H7 (cell line): ENCODE measurements around the gene CRYBA4. TPM values are rescaled to one million over a fixed set of nuclear protein-coding genes. Genes with fewer than 3 reads are reported as not detected.
A peak's percentile ranks its signal among the peaks of the same experiment; 100 is the strongest.

Source experiments
- DNase-seq: peaks from one replicate; pipeline ENCODE4 v3.0.0; 2012
- H3K27me3 ChIP-seq: 2 replicates; pipeline ENCODE4 v1.6.0; 2011; ENCODE audit warnings: mild to moderate bottlenecking, low read length; ENCODE audit not compliant: control insufficient read depth, insufficient read depth
- H3K36me3 ChIP-seq: replicated peaks from 2 replicates; pipeline ENCODE4 v1.5.1; 2011; ENCODE audit warnings: low read length; ENCODE audit not compliant: control insufficient read depth, insufficient read depth
- H3K4me3 ChIP-seq: 2 replicates; pipeline ENCODE4 v1.5.1; 2011; ENCODE audit warnings: low read depth, mild to moderate bottlenecking, control low read depth, low read length, moderate library complexity; ENCODE audit not compliant: insufficient read depth
- total RNA-seq: library from RNA; depleted of rRNA; stranded (reverse); fragments of >200 nt; shearing (Covaris generic); gene quantifications from 2 replicates; pipeline ENCODE4 v1.2.3, GENCODE V29; 2014

Gene CRYBA4
- total RNA-seq, 1 experiment from 2014 or later: not detected

DNA sequence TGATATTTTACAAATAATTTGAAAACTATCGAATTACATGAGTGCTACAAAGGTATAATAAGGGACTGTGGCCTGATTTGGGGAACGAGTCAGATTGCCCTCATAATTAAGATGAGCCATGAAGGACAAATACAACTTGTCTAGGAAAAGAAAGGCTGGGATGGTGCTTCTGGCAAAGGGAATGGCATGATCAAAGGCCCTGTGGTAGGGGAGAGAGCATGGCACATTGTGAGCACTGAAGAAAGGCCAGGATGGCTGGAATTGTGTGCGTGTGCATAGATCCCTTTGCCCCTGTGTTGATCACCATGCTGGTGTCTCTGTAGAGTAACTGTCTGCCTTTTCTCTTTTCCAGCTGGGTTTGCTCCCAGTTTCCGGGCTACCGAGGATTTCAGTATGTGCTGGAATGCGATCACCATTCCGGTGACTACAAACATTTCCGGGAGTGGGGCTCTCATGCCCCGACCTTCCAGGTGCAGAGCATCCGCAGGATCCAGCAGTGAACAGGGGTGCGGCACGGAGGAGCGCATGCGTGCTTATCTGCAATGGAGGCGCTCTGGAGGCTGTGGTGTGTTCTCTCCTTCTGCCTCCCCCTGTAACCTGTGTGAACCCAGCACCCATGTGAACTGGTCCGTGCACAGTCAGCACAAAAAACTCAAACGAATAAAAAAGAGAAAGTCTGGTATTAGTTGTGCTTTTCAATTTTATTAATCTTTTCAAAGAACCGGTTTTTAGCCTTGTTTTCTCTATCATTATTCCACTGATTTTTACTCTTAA lies 8.4 kb downstream of the CRYBA4 start:
- H3K36me3 ChIP-seq: no peaks in the 10 kb centered on the region
- H3K27me3 ChIP-seq: no peaks in the 10 kb centered on the region
- DNase-seq: peak; percentile 13
- no peak overlapping the region for H3K4me3 ChIP-seq

DNA sequence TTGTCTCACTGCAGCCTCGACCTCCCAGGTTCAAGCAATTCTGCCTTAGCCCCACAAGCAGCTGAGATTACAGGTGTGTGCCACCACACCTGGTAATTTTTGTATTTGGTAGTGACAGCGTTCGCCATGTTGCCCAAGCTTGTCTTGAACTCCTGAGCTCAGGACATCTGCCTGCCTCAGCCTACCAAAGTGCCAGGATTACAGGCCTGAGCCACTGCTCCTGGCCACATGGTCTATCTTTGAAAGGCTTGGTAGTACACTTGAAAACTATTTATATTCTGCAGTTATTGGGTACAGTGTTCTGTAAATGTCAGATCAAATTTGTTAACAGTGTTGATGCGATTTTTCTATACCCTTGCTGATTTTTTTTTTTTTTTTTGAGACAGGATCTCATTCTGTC lies 9.5 kb downstream of the CRYBA4 start:
- Histone ChIP-seq H3K4me3 (no peak overlapping the region), H3K27me3 (no peaks in the 10 kb centered on the region), H3K36me3 (no peaks in the 10 kb centered on the region)
- DNase-seq: no peak

DNA sequence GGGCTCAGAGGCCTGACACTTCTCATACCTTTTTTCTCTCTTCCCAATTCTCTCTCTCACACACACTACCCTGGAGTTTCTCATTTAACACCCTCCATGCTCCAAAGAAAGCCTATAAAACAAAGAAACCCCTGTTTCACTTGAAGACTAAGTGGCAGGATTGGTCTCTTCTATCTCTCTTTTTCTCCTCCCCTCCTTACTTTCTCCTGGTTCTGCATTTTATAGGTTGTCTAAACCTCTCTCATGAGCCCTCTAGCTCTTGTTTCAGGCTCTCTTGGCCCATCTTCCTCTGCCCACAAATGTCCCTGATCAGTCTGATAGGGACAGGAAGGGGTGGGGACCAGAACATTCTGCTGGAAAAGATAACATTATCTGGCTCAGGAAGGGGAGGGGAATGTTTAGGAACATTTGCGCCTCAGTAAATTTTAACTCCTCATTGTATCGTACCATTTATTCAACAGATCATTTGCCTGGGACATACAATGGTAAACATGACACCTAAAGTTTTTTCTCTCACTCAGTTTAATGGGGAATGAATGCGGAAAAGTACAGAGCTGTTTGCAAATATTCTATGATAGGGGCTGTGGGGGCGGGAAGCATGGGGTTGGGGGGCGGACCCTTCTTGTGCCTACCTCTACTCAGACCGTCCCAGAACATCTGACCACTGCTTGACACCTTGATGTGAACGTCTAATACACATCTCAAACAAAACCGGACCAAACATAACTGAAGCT lies 10.8 kb downstream of the CRYBA4 start:
- Histone ChIP-seq H3K36me3 (no peaks in the 10 kb centered on the region), H3K27me3 (no peaks in the 10 kb centered on the region)
- DNase-seq: no peak

DNA sequence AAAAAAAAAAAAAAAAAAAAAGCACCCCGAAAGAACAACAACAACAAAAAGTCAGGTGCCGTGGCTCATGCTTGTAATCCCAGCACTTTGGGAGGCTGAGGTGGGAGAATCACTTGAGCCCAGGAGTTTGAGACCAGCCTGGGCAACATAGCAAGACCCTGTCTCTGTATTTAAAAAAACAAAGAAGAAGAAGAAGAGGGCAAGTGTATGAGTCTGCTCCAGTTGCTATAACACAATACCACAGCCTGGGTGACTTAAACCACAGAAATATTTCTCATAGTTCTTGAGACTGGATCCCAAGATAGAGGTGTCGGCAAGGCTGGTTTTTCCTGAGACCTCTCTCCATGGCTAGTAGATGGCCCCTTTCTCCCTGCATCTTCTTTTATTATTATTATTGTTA lies 12.4 kb downstream of the CRYBA4 start:
- no peak overlapping the region for H3K4me3 ChIP-seq
- no peak for DNase-seq
- H3K27me3 ChIP-seq: no peaks in the 10 kb centered on the region
- no peaks in the 10 kb centered on the region for H3K36me3 ChIP-seq

More for the DNA sequence above, 10.8 kb downstream of the CRYBA4 start:
- no peak overlapping the region for H3K4me3 ChIP-seq

DNA sequence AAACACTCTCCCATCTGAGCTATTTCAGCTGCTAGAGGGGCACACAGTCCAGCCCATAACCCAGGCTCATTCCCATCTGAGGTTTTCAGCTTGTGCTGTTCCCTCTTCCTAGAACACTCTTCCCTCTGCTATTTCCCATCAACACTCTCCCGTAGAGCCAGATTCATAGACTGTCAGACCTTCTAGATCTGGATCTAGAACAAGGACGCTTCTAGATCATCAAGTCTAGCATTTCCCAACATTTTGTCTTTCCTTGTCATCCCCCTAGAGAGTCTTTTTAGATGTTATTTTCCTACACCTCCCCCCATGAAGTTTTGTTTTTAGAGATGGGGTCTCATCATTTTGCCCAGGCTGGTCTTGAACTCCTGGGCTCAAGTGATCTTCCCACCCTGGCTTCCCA lies 13.4 kb downstream of the CRYBA4 start:
- H3K4me3 ChIP-seq: no peak overlapping the region
- no peaks in the 10 kb centered on the region for H3K36me3 ChIP-seq
- H3K27me3 ChIP-seq: no peaks in the 10 kb centered on the region
- no peak for DNase-seq

DNA sequence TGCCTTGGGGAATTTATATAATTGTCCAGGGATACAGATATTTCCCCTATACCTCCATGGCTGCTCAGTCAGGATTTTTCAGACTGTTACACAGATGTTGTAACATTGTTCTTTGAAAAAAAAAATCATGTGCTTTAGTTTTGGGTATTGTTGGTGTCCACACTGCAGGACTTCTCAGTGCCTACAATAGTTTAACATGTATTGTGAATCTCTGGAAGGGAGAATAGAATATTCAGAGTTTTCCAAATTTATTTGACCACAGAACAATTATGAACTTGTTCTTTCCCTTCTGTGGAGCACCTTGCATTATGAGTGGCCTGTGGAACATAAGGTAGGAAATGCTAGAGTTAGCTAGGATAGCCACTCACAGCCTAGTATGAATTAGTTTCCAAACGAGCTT lies 14.5 kb downstream of the CRYBA4 start:
- DNase-seq: no peak
- no peak overlapping the region for H3K4me3 ChIP-seq
- no peaks in the 10 kb centered on the region for H3K27me3 ChIP-seq

DNA sequence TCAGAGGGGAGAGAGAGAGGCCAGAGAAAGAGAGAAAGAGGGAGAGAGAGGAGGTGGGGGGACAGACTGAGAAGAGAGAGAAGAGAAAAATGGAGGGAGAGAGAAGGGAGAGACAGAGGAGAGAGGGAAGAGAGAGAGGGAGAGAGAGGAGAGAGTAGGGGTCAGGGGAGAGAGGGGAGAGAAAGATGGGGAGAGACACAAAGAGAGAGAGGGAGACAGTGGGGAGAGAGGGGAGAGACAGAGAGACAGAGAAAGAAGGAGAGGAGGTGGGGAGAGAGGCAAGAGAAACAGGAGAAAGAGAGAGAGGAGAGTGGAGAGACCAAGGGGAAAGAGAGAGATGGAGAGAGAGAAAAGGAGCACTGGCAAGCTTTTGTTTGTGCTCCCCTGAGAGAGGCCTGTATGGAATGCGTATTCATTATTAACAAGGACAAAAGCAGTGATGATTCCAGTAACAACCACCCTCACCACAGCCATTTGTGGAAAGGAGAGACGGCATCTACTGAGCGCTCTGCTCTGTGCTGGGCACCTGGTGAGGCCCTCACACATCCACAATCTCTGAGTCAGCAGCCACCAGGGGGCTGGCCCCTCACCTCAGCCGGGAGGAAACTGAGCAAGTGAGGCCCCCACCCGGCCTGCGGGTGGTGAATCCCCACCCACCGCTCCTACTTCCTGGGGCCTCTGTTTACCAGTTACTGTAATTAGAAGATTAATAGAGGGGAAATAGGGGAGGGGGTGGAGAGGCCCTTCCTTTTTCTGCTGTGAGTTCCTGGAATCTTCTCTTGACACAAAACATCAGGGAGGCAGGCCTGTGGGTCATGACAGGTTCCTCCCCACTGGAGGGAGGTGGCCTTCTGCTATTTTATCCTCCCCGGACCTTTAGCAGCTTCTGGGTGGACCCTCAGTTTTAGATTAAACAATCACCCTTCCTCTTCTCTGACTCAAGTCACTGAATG lies 21.0 kb downstream of the CRYBA4 start:
- no peaks in the 10 kb centered on the region for H3K36me3 ChIP-seq
- no peaks in the 10 kb centered on the region for H3K27me3 ChIP-seq
- DNase-seq: peak; percentile 63
- H3K4me3 ChIP-seq: no peak overlapping the region

More for the DNA sequence above, 14.5 kb downstream of the CRYBA4 start:
- H3K36me3 ChIP-seq: no peaks in the 10 kb centered on the region

DNA sequence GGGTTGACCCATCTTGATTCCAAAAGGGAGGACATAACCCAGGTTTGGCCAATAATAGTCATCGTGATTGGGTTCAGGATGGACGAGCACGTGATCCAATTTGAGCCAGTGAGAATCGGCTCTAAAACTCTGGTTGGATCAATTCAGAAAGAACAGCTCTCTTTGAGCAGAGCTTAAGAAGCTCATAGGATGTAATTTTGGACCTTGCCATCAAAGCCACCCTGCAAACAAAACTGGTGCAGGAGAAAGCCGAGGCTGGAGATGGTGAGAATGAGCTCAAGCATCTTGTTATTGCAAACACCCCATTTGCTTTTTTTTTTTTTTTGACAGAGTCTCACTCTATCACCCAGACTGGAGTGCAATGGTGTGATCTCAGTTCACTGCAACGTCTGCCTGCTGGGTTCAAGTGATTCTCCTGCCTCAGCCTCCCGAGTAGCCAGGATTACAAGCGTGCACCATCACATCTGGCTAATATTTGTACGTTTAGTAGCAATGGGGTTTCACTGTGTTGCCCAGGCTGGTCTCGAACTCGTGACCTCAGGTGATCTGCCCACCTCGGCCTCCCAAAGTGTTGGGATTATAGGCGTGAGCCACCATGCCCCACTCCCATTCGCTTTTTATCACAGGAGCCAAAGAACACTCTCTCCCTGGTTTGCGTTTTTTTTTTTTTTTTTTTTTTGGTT lies 21.8 kb downstream of the CRYBA4 start:
- no peak overlapping the region for H3K4me3 ChIP-seq

DNA sequence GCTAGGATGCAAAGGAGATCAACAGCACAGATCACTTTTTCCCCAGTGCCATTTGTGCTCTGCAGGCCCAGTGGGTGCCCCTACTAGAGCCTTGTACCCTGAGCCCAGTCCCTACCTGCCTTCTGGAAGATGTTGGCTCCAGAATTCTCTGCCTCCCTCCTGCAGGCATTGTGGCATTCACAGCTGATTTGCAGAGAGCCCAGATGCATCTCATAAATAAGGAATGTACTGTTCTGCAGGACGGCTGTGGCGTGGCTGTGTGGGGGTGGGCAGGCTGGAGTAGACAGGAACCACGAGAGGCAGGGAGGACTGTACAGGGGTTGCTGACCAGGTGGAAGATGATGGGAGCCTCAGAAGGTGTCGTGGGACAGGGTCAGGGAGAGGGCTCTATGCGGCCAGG lies 24.4 kb downstream of the CRYBA4 start:
- DNase-seq: no peak
- Histone ChIP-seq H3K27me3 (no peaks in the 10 kb centered on the region), H3K4me3 (no peak overlapping the region)

More for the DNA sequence above, 21.8 kb downstream of the CRYBA4 start:
- no peak for DNase-seq
- Histone ChIP-seq H3K27me3 (no peaks in the 10 kb centered on the region), H3K36me3 (no peaks in the 10 kb centered on the region)

DNA sequence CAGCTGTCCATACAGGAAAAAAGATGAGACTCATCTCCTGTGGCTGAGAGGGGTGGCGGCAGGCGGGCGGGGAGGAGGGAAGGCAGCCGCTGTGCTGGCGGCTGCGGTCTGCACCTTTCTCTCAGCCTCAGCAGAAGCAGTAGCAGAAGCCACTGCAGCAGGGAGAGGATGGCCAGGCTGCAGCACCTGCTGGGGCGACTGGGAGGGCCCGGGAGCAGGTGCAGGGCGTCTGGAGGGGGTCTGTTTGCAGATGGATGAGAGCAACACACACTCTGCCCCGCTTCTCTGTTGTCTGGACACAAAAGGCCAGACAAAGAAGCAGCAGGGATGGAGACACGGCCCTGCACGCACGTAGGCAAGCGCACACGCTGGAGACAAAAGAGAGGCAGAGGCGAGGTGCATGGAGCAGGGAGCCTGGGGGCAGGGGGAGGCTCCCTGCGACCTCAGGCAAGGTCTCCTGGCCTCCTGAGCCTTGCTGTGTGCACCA lies 26.3 kb downstream of the CRYBA4 start:
- peak; percentile 88 for DNase-seq
- no peaks in the 10 kb centered on the region for H3K36me3 ChIP-seq

More for the DNA sequence above, 24.4 kb downstream of the CRYBA4 start:
- H3K36me3 ChIP-seq: no peaks in the 10 kb centered on the region

DNA sequence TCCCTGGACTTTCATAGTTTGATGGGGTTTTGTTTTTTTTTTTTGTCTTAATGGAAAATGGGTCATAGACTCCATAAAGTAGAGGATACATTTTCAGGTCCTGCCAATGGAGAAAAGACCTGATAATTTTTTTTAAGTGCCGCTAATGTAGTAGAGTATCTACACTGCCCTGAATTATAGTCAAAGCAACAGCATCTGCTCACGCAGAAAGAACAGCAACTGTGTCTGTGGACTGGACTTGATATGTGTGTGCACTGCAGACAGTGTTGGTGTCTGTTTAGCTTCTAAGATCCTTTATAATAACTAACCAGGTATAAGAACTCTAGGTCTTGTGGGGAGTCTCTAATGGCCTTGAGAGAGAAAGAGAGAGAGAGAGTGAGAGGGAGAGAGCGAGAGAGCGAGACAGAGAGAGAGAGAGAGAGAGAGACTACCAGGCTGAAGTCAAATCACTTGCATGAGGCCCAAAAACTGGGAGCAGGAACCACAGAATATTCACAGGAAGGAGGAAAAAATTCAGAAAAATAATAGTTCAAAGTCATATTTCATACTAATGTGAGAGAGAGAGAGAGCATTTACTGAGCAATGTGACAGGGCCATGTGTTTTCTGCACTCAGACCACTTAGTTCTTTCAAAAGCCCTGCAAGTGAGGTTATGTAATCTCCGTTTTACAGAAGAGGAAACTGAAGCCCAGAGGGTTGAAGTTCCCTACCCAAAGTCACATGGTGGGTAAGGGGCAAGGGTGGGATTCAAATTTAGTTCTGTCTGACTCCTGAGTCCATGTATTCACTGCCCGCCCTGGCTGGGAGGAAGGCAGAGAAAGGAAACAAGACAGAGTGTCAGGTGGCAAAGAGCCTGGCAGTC lies 27.0 kb downstream of the CRYBA4 start:
- no peak overlapping the region for H3K4me3 ChIP-seq
- no peak for DNase-seq
- H3K27me3 ChIP-seq: no peaks in the 10 kb centered on the region
- H3K36me3 ChIP-seq: no peaks in the 10 kb centered on the region

More for the DNA sequence above, 26.3 kb downstream of the CRYBA4 start:
- Histone ChIP-seq H3K4me3 (no peak overlapping the region), H3K27me3 (no peaks in the 10 kb centered on the region)

DNA sequence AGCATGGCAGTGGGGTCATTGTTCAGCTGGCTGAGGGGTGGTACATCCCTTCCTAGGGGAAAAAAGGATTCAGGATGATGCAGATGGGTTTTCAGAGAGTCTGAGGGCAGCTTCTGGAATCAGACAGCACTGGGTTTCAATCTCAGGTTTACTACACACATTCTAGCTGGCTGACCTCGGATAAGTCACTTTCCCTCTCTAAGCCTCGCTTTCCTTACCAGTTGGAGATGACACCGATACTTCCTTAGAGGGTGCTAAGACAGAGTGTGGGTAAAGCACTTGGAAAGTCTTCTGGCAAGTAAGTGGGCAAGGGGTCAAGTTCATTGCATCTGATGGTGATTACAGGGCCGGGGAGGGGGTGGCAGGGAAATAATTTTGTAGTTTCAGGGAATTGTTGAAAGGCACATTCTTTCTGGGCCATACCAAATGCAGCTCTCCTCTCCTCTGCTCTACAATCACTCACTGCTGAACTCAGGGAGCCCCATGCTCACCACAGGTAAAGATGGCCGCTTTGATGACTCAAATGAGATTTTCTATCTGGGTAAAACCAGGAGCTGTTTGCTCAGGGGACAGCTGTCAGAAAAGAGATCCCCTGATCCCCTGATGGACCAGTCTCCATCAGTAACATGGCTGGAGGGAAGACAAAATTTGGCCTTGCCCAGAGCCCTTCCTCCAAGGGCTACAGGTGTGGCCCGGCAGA lies 29.1 kb downstream of the CRYBA4 start:
- H3K27me3 ChIP-seq: no peaks in the 10 kb centered on the region; the same call in 1 of the 2 replicates
- H3K4me3 ChIP-seq: no peak overlapping the region
- no peak for DNase-seq
- H3K36me3 ChIP-seq: no peaks in the 10 kb centered on the region

DNA sequence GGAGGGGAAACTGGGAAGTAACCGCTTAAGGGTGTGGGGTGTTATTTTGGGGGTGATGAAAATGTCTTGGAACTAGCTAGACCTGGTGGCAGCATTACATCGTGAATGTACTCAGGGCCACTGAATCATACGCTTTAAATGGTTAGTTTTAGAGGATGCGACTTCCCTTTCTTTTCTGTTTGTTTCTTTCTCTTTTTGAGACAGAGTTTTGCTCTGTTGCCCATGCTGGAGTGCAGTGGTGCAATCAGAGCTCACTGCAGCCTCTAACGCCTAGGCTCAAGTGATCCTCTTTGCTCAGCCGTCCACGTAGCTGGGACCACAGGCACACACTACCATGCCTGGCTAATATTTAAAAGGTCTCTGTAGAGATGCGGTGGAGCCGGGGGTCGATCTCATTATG lies 30.1 kb downstream of the CRYBA4 start:
- H3K27me3 ChIP-seq: peaks cover 1% of the 10 kb centered on the region
- no peaks in the 10 kb centered on the region for H3K36me3 ChIP-seq
- H3K4me3 ChIP-seq: no peak overlapping the region
- no peak for DNase-seq
